ENCODE measurements around the gene FBN1. TPM values are rescaled to one million over a fixed set of nuclear protein-coding genes. Genes with fewer than 3 reads are reported as not detected.

The FBN1 gene
- total RNA-seq, 1 donor from 2014 or later, result 164 TPM

GRCh38 chr15:48473667-48474066, 171.8 kb downstream of the FBN1 start:
- Histone ChIP-seq H3K27me3 (no peaks in the 10 kb centered on the region), H3K4me3 (no peak overlapping the region), H3K27ac (no peak overlapping the region), H3K36me3 (peaks cover 37 to 55% of the 10 kb centered on the region in 2 donors), H3K9me3 (no peaks in the 10 kb centered on the region), H3K4me1 (peaks cover 0 to 9% of the 10 kb centered on the region in 2 donors)
- TF ChIP-seq, protein P1, sequence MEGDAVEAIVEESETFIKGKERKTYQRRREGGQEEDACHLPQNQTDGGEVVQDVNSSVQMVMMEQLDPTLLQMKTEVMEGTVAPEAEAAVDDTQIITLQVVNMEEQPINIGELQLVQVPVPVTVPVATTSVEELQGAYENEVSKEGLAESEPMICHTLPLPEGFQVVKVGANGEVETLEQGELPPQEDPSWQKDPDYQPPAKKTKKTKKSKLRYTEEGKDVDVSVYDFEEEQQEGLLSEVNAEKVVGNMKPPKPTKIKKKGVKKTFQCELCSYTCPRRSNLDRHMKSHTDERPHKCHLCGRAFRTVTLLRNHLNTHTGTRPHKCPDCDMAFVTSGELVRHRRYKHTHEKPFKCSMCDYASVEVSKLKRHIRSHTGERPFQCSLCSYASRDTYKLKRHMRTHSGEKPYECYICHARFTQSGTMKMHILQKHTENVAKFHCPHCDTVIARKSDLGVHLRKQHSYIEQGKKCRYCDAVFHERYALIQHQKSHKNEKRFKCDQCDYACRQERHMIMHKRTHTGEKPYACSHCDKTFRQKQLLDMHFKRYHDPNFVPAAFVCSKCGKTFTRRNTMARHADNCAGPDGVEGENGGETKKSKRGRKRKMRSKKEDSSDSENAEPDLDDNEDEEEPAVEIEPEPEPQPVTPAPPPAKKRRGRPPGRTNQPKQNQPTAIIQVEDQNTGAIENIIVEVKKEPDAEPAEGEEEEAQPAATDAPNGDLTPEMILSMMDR (IDR thresholded peaks at IDR 0.05), result no peak
- DNase-seq (ENCODE audit: low spot score in 2 of 2), result no peak
- intact Hi-C loops (cut with DNase I), result no loop called here

- intact Hi-C loops (cut with DNase I), result no loop called here
- Histone ChIP-seq H3K27me3 (no peaks in the 10 kb centered on the region), H3K4me1 (peaks cover 0 to 4% of the 10 kb centered on the region in 2 donors), H3K4me3 (no peak overlapping the region), H3K9me3 (no peaks in the 10 kb centered on the region), H3K36me3 (peaks cover 45 to 64% of the 10 kb centered on the region in 2 donors), H3K27ac (no peak overlapping the region)
- no peak for DNase-seq (ENCODE audit: low spot score in 2 of 2)
- TF ChIP-seq, protein P1 (IDR thresholded peaks at IDR 0.05), result no peak
Observed at GRCh38 chr15:48472756-48473155, 172.8 kb downstream of the FBN1 start.

DNA sequence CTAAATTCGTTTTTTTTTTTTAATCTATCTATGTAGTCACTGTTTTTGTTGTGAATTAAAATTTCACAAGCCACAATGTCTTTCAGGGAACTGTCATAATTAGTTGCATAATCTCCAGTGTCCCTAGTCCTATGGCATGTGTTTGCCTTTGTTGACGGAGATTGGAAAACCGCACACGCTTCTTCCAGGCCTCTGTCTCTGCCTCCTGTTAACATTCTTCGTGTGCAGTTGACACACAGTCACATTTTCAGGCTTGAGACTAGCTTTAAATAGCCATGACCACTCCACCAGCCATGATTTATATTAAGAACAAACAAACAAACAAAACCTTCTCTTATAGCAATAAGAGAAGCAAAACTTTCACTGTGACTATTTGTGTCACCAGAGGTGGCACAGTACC, 174.4 kb downstream of the FBN1 start:
- H3K27me3 ChIP-seq, result no peaks in the 10 kb centered on the region
- H3K9me3 ChIP-seq, result no peaks in the 10 kb centered on the region
- DNase-seq (ENCODE audit: low spot score in 2 of 2), result no peak
- TF ChIP-seq, protein P1 (IDR thresholded peaks at IDR 0.05), result no peak
- intact Hi-C loops (cut with DNase I), result no loop called here
- peaks cover 53 to 80% of the 10 kb centered on the region in 2 donors for H3K36me3 ChIP-seq
- H3K4me3 ChIP-seq, result no peak overlapping the region
- no peaks in the 10 kb centered on the region for H3K4me1 ChIP-seq
- H3K27ac ChIP-seq, result no peak overlapping the region

- Histone ChIP-seq H3K4me1 (no peaks in the 10 kb centered on the region), H3K36me3 (peaks cover 58 to 90% of the 10 kb centered on the region in 2 donors), H3K4me3 (no peak overlapping the region), H3K27ac (no peak overlapping the region), H3K9me3 (no peaks in the 10 kb centered on the region), H3K27me3 (no peaks in the 10 kb centered on the region)
- TF ChIP-seq, protein P1 (IDR thresholded peaks at IDR 0.05), result no peak
- DNase-seq (ENCODE audit: low spot score in 2 of 2), result no peak
- intact Hi-C loops (cut with DNase I), result no loop called here
Observed at GRCh38 chr15:48470096-48470495, 175.4 kb downstream of the FBN1 start.

DNA sequence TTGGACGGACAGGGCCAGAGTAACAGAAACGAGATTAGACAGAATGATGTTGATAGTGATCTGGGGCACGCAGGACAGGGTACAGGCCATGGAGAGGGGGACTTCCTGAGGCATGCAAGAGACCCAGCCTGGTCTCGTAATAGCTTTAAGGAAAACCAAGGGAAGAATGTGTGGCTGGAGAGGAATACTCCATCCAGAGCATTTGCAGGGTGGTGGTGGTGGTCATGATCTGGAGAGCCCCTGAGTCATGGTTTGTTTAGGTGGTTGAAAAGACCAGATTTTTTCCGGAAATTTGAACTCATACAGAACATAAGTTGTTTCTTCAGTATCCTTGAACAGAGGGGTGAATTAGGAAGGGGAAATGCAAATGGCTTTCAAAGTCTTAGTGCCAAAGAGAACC, 175.8 kb downstream of the FBN1 start:
- peaks cover 62 to 94% of the 10 kb centered on the region in 2 donors for H3K36me3 ChIP-seq
- no peak overlapping the region for H3K27ac ChIP-seq
- intact Hi-C loops (cut with DNase I), result no loop called here

More for the DNA sequence above, 175.8 kb downstream of the FBN1 start:
- no peaks in the 10 kb centered on the region for H3K27me3 ChIP-seq
- H3K9me3 ChIP-seq, result no peaks in the 10 kb centered on the region
- DNase-seq (ENCODE audit: low spot score in 2 of 2), result no peak
- no peaks in the 10 kb centered on the region for H3K4me1 ChIP-seq
- TF ChIP-seq, protein P1 (IDR thresholded peaks at IDR 0.05), result no peak
- H3K4me3 ChIP-seq, result no peak overlapping the region
